A673 (cell line): ENCODE data around the gene DEXI. TPM values are rescaled to one million over a fixed set of nuclear protein-coding genes. Genes with fewer than 3 reads are reported as not detected.

Experiments used
- BruUV-seq: library from RNA; stranded (reverse); fragments of 400-500 nt; replicated peaks from 2 replicates; lab custom pipeline; 2021; lab: Mats Ljungman, UMichigan
- CTCF ChIA-PET: fragments of 300-600 bp; sonication (Branson Sonifier 250); formaldehyde crosslinking; loops from one replicate; lab custom pipeline; 2022; ENCODE audit warnings: antibody characterized with exemption; lab: Charles Lee
- POLR2A ChIA-PET: fragments of 300-600 bp; sonication (Branson Sonifier 250); formaldehyde crosslinking; loops from one replicate; lab custom pipeline; 2022; ENCODE audit warnings: antibody characterized with exemption; ENCODE audit not compliant: low non-redundant PET; lab: Charles Lee
- DNase-seq: peaks from one replicate; pipeline ENCODE4 v3.0.0-alpha.2; 2015; ENCODE audit warnings: low spot score
- H3K27ac ChIP-seq: fragments of 200-600 bp; sonication (generic); 2 replicates; pipeline ENCODE4 v1.5.1; 2016; ENCODE audit warnings: mixed run types, low read depth, mild to moderate bottlenecking, mixed read lengths, antibody characterized with exemption, low read length; ENCODE audit not compliant: poor library complexity, severe bottlenecking
- H3K27me3 ChIP-seq: fragments of 200-600 bp; sonication (generic); replicated peaks from 2 replicates; pipeline ENCODE4 v1.6.1; 2017; ENCODE audit warnings: mixed run types, low read depth, mild to moderate bottlenecking, mixed read lengths, antibody characterized with exemption, low read length; ENCODE audit not compliant: insufficient read depth, poor library complexity
- H3K36me3 ChIP-seq: fragments of 200-600 bp; sonication (generic); 2 replicates; pipeline ENCODE4 v1.6.1; 2016; ENCODE audit warnings: mixed run types, mild to moderate bottlenecking, mixed read lengths, antibody characterized with exemption, low read length; ENCODE audit not compliant: insufficient read depth, poor library complexity, severe bottlenecking
- H3K4me1 ChIP-seq: fragments of 200-600 bp; sonication (generic); 2 replicates; pipeline ENCODE4 v1.6.1; 2017; ENCODE audit warnings: mixed run types, mild to moderate bottlenecking, mixed read lengths, antibody characterized with exemption, low read length; ENCODE audit not compliant: insufficient read depth, poor library complexity, severe bottlenecking
- H3K4me3 ChIP-seq: fragments of 200-600 bp; sonication (generic); 2 replicates; pipeline ENCODE4 v1.5.1; 2016; ENCODE audit warnings: low read depth, mixed run types, mild to moderate bottlenecking, mixed read lengths, low read length; ENCODE audit not compliant: poor library complexity, severe bottlenecking
- H3K9me3 ChIP-seq: fragments of 200-600 bp; sonication (generic); 2 replicates; pipeline ENCODE4 v1.6.1; 2016; ENCODE audit warnings: mixed run types, low read depth, mild to moderate bottlenecking, mixed read lengths, antibody characterized with exemption, low read length; ENCODE audit not compliant: poor library complexity, severe bottlenecking
- CTCF ChIP-seq: fragments of 300-800, 200-600 bp; sonication (generic); conservative IDR thresholded peaks from 2 replicates; pipeline ENCODE4 v1.5.1; 2017; ENCODE audit warnings: low read depth, mild to moderate bottlenecking, antibody characterized with exemption, low read length, moderate library complexity, mixed read lengths
- EZH2 ChIP-seq: fragments of 200-600 bp; sonication (generic); IDR thresholded peaks from 2 replicates; pipeline ENCODE4 v1.6.1; 2017; ENCODE audit warnings: borderline replicate concordance, low read depth, mild to moderate bottlenecking, mixed read lengths, antibody characterized with exemption, low read length; ENCODE audit not compliant: poor library complexity, severe bottlenecking
- intact Hi-C: fragments of 100-400 bp; cut with micrococcal nuclease; formaldehyde crosslinking; loops from one replicate; pipeline ENCODE4 v1.10.0; 2022; ENCODE audit not compliant: unreplicated experiment
- total RNA-seq: library from RNA; stranded (reverse); gene quantifications from 2 replicates; pipeline ENCODE4 v1.2.3, GENCODE V29; 2021

Gene DEXI
- total RNA-seq, 1 experiment from 2014 or later = 30.7 TPM

GRCh38 chr16:10921536-10922327, 20.5 kb downstream of the DEXI start:
- intact Hi-C loops = no loop called here
- no peaks in the 10 kb centered on the region for H3K9me3 ChIP-seq
- POLR2A ChIA-PET = no interaction called here
- TF ChIP-seq CTCF (no peak), EZH2 (no peak)
- CTCF ChIA-PET = no interaction called here
- no TSS peak for BruUV-seq
- no peaks in the 10 kb centered on the region for H3K27me3 ChIP-seq
- no peak overlapping the region for H3K27ac ChIP-seq
- DNase-seq = no peak
- H3K36me3 ChIP-seq = no peaks in the 10 kb centered on the region
- no peaks in the 10 kb centered on the region for H3K4me1 ChIP-seq
- no peak overlapping the region for H3K4me3 ChIP-seq

GRCh38 chr16:10920726-10921427, 21.4 kb downstream of the DEXI start:
- Histone ChIP-seq H3K36me3 (no peaks in the 10 kb centered on the region), H3K4me1 (no peaks in the 10 kb centered on the region), H3K4me3 (no peak overlapping the region), H3K27ac (no peak overlapping the region), H3K9me3 (no peaks in the 10 kb centered on the region), H3K27me3 (no peaks in the 10 kb centered on the region)
- intact Hi-C loops = no loop called here
- POLR2A ChIA-PET = no interaction called here
- no TSS peak for BruUV-seq
- CTCF ChIA-PET = no interaction called here
- no peak for TF ChIP-seq CTCF
- TF ChIP-seq EZH2 = no peak
- no peak for DNase-seq

GRCh38 chr16:10919003-10919351, 23.3 kb downstream of the DEXI start:
- ChIA-PET POLR2A (no interaction called here), CTCF (interaction anchor here (0.7 to 1.1 kb wide), 3 partner anchors 98 to 175 kb away, joined by 3 to 4 read pairs (median 3); partner anchors contain the start of gene NUBP1)
- H3K4me1 ChIP-seq = no peaks in the 10 kb centered on the region
- DNase-seq = no peak
- BruUV-seq = no TSS peak
- no peak overlapping the region for H3K27ac ChIP-seq
- no peak overlapping the region for H3K4me3 ChIP-seq
- intact Hi-C loops = loop anchor here (2.0 to 5.0 kb wide), 2 partner anchors 177 to 404 kb away; partner anchors contain the start of gene NUBP1
- no peaks in the 10 kb centered on the region for H3K27me3 ChIP-seq
- 0 out of 2 replicates have a peak, but pooled peaks have one; percentile 8 for TF ChIP-seq CTCF
- TF ChIP-seq EZH2 = no peak
- H3K9me3 ChIP-seq = no peaks in the 10 kb centered on the region
- no peaks in the 10 kb centered on the region for H3K36me3 ChIP-seq
